HG03108 (cell line): ENCODE measurements around the gene HNRNPUL2.

Source experiments
- ATAC-seq: cut with Tn5 transposase; IDR thresholded peaks from one replicate; pipeline ENCODE4 v1.9.1; 2021; ENCODE audit warnings: moderate library complexity; ENCODE audit not compliant: unreplicated experiment

The HNRNPUL2 gene

GRCh38 chr11:62671608-62672389 lies 55.5 kb downstream of the HNRNPUL2 start, which contains the start of the genes LBHD1 and UQCC3:
TSS of gene LBHD1 (minus strand) at chr11:62672267. CDS start at chr11:62670031, 2,236 bp downstream.
TSS of gene UQCC3 (plus strand) at chr11:62671673. CDS start at chr11:62671746, 73 bp downstream.
- ATAC-seq: peak; percentile 53

GRCh38 chr11:62671236-62671607 lies 56.0 kb downstream of the HNRNPUL2 start:
- ATAC-seq: peak; percentile 5

GRCh38 chr11:62669420-62670161 lies 57.7 kb downstream of the HNRNPUL2 start:
- no peak for ATAC-seq

GRCh38 chr11:62667460-62667859 lies 59.8 kb downstream of the HNRNPUL2 start:
- ATAC-seq: no peak

GRCh38 chr11:62666259-62666926 lies 60.9 kb downstream of the HNRNPUL2 start:
- ATAC-seq: no peak

- peak; percentile 20 for ATAC-seq
Measured at GRCh38 chr11:62665599-62666258, 61.5 kb downstream of the HNRNPUL2 start.

- peak; percentile 75 for ATAC-seq
Measured at GRCh38 chr11:62665075-62665598, 62.1 kb downstream of the HNRNPUL2 start, which contains the start of the genes C11orf98 and CSKMT. TSS of gene C11orf98 (minus strand) at chr11:62665210. CDS start at chr11:62665169, 41 bp downstream. TSS of gene CSKMT (plus strand) at chr11:62665312. CDS start at chr11:62665880, 568 bp downstream.

GRCh38 chr11:62664405-62665074 lies 62.7 kb downstream of the HNRNPUL2 start:
- peak; percentile 25 for ATAC-seq
